ENCODE data around the gene SRC. TPM values are rescaled to one million over a fixed set of nuclear protein-coding genes. Genes with fewer than 3 reads are reported as not detected.

The SRC gene
- total RNA-seq, 4 donors from 2014 or later, result 15.1 to 29.3 (median 19.7) TPM

GRCh38 chr20:37315021-37315451 is 30.9 kb upstream of the SRC start:
- no peak for DNase-seq (ENCODE audit: low spot score)
- ATAC-seq (ENCODE audit: low FRiP score), result peak; percentile 52
- TF ChIP-seq CTCF (IDR thresholded peaks at IDR 0.05), result no peak

GRCh38 chr20:37315452-37316110 is 30.4 kb upstream of the SRC start:
- DNase-seq (ENCODE audit: low spot score) (no peak), ATAC-seq (ENCODE audit: low FRiP score) (no peak)
- TF ChIP-seq CTCF (IDR thresholded peaks at IDR 0.05), result no peak

- TF ChIP-seq CTCF (IDR thresholded peaks at IDR 0.05), result no peak
- no peak for DNase-seq (ENCODE audit: low spot score)
- ATAC-seq (ENCODE audit: low FRiP score), result no peak
These were observed 29.7 kb upstream of the SRC start for GRCh38 chr20:37316116-37316774.

GRCh38 chr20:37316775-37317170 is 29.2 kb upstream of the SRC start:
- no peak for TF ChIP-seq CTCF (IDR thresholded peaks at IDR 0.05)
- ATAC-seq (ENCODE audit: low FRiP score) (no peak), DNase-seq (ENCODE audit: low spot score) (no peak)

- no peak for TF ChIP-seq CTCF (IDR thresholded peaks at IDR 0.05)
- ATAC-seq (ENCODE audit: low FRiP score) (no peak), DNase-seq (ENCODE audit: low spot score) (no peak)
These were observed 28.6 kb upstream of the SRC start for GRCh38 chr20:37317316-37317715.

GRCh38 chr20:37317994-37318640 is 27.8 kb upstream of the SRC start:
- no peak for TF ChIP-seq CTCF (IDR thresholded peaks at IDR 0.05)
- ATAC-seq (ENCODE audit: low FRiP score) (no peak), DNase-seq (ENCODE audit: low spot score) (no peak)
